ENCODE measurements around the gene ETFA. TPM values are rescaled to one million over a fixed set of nuclear protein-coding genes. Genes with fewer than 3 reads are reported as not detected.
"Not testable (repeated sequence)": the region's sequence is repeated elsewhere in the genome, so short reads cannot be mapped to it uniquely, and the experiment has no call there.

ETFA gene
- total RNA-seq, 1 donor from 2014 or later: 144 TPM

GRCh38 chr15:76296849-76297248, 14.4 kb downstream of the ETFA start:
- DNase-seq: no peak
- intact Hi-C loops (cut with micrococcal nuclease): no loop called here
- Mint-ChIP-seq H3K36me3 (ENCODE audit: low read depth) (peaks cover 8% of the 10 kb centered on the region), H3K27me3 (no peaks in the 10 kb centered on the region), H3K4me1 (peaks cover 11% of the 10 kb centered on the region), H3K4me3 (no peak overlapping the region), H3K27ac (no peak overlapping the region), H3K9me3 (no peaks in the 10 kb centered on the region)

DNA sequence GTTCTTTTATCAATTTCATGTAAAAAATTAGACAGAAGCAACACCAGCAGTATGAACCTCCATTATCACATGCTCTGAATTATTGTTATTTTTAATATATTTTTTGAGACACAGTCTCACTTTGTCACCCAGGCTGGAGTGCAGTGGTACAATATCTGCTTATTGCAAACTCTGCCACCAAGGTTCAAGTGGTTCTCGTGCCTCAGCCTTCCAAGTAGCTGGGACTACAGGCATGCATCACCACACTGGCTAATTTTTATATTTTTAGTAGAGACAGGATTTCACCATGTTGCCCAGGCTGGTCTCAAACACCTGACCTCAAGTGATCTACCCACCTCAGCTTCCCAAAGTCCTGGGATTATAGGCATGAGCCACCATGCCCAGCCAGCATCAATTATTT, 16.8 kb downstream of the ETFA start:
- DNase-seq; H3K27ac Mint-ChIP-seq; H3K4me3 Mint-ChIP-seq; intact Hi-C loops (cut with micrococcal nuclease); H3K27me3 Mint-ChIP-seq; H3K9me3 Mint-ChIP-seq: not testable (repeated sequence)
- Mint-ChIP-seq H3K4me1 (peaks cover 14% of the 10 kb centered on the region), H3K36me3 (ENCODE audit: low read depth) (peaks cover 14% of the 10 kb centered on the region)

GRCh38 chr15:76293361-76293760, 17.9 kb downstream of the ETFA start:
- H3K4me3 Mint-ChIP-seq: no peak overlapping the region
- H3K9me3 Mint-ChIP-seq: no peaks in the 10 kb centered on the region
- intact Hi-C loops (cut with micrococcal nuclease): loop anchor here (2.0 kb wide), 1 partner anchor 43 kb away; the partner anchor contains the start of gene ISL2
- peak overlapping the region; percentile 35 for H3K27ac Mint-ChIP-seq
- H3K4me1 Mint-ChIP-seq: peaks cover 11% of the 10 kb centered on the region
- DNase-seq: no peak
- peaks cover 14% of the 10 kb centered on the region for H3K36me3 Mint-ChIP-seq (ENCODE audit: low read depth)
- no peaks in the 10 kb centered on the region for H3K27me3 Mint-ChIP-seq

GRCh38 chr15:76289582-76289981, 21.7 kb downstream of the ETFA start:
- Mint-ChIP-seq H3K9me3 (no peaks in the 10 kb centered on the region), H3K27ac (no peak overlapping the region), H3K27me3 (no peaks in the 10 kb centered on the region), H3K36me3 (ENCODE audit: low read depth) (peaks cover 30% of the 10 kb centered on the region), H3K4me1 (peaks cover 21% of the 10 kb centered on the region), H3K4me3 (no peak overlapping the region)
- intact Hi-C loops (cut with micrococcal nuclease): loop anchor here (10.0 kb wide), 2 partner anchors 55 to 95 kb away; no protein-coding TSS in a partner anchor
- no peak for DNase-seq

GRCh38 chr15:76286271-76286879, 24.9 kb downstream of the ETFA start:
- intact Hi-C loops (cut with micrococcal nuclease): loop anchor here (2.0 to 10.0 kb wide), 3 partner anchors 24 to 92 kb away; partner anchors contain the start of gene ETFA
- H3K4me1 Mint-ChIP-seq: peaks cover 17% of the 10 kb centered on the region
- peak overlapping the region; percentile 81 for H3K4me3 Mint-ChIP-seq
- H3K36me3 Mint-ChIP-seq (ENCODE audit: low read depth): peaks cover 36% of the 10 kb centered on the region
- peak overlapping the region; percentile 83 for H3K27ac Mint-ChIP-seq
- H3K27me3 Mint-ChIP-seq: no peaks in the 10 kb centered on the region
- H3K9me3 Mint-ChIP-seq: no peaks in the 10 kb centered on the region
- DNase-seq: peak; percentile 79

DNA sequence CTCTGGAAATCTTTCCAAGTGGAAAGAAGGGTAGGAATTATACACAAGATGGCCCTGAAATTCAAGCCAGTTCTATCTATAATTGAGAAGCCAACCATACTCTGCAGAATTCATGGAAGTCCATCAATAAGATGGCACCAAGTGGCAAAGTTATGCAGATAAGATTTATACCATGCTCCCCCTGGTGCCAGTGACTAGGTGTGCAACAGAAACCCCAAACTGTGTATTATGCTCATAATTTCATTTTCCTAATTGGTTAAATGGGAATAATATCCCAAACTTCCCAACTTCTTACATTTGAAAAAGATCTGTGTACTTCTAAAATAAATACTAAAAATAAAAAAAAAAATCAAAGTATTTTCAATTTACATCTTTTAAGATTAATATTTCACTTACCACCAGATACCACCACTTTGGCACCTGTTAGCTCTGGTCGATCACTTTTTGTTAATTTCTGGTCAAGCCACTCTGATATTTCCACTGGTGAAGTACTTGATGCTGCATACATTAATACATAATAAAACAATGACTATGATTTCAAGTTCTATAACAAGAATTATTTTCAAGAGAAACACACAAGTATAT, 25.9 kb downstream of the ETFA start:
- no peaks in the 10 kb centered on the region for H3K27me3 Mint-ChIP-seq
- H3K9me3 Mint-ChIP-seq: no peaks in the 10 kb centered on the region
- intact Hi-C loops (cut with micrococcal nuclease): loop anchor here (10.0 kb wide), 2 partner anchors 51 to 91 kb away; no protein-coding TSS in a partner anchor
- H3K4me3 Mint-ChIP-seq: no peak overlapping the region
- no peak overlapping the region for H3K27ac Mint-ChIP-seq
- no peak for DNase-seq
- peaks cover 39% of the 10 kb centered on the region for H3K36me3 Mint-ChIP-seq (ENCODE audit: low read depth)
- peaks cover 17% of the 10 kb centered on the region for H3K4me1 Mint-ChIP-seq

DNA sequence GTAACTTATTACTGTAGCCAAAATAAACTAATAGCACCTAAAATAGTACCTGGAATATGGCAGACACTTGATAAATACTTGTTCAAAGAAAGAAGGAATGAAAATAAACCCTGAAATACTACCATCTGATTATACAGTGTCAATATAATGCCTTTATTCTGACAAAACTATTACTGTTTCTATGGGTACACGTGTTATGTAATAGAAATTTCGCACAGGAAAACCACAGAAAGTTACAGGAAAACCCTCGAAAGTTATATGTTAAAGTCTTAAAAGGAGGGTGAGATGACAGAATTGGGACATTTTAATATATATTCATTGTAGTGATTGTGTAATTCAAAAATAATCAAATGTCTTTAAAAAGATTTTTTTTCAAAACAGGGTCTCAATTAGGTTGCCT, 28.8 kb downstream of the ETFA start:
- Mint-ChIP-seq H3K4me1 (peaks cover 17% of the 10 kb centered on the region), H3K9me3 (no peaks in the 10 kb centered on the region), H3K4me3 (no peak overlapping the region), H3K36me3 (ENCODE audit: low read depth) (peaks cover 58% of the 10 kb centered on the region), H3K27me3 (no peaks in the 10 kb centered on the region), H3K27ac (no peak overlapping the region)
- intact Hi-C loops (cut with micrococcal nuclease): loop anchor here (10.0 kb wide), 2 partner anchors 48 to 88 kb away; no protein-coding TSS in a partner anchor
- no peak for DNase-seq

DNA sequence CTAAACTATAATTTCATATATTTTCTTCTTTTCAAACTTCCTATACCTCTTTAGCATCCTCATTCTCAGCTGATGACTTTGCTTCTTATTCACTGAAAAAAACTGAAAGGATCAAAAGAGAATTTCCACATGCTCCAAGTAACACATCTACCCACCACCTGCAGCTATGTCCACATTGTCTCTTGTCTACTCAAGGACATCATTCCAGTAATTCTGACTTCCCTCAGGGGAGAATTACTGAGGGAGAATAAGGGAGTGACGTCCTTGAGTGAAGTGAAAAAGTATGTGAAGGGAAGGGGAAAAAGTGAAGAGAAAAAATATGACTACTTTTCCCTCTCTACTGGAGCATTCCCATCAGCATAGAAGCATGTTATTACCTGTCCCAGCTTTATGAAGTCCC, 32.6 kb downstream of the ETFA start:
- H3K27me3 Mint-ChIP-seq: no peaks in the 10 kb centered on the region
- peaks cover 5% of the 10 kb centered on the region for H3K4me1 Mint-ChIP-seq
- intact Hi-C loops (cut with micrococcal nuclease): no loop called here
- no peaks in the 10 kb centered on the region for H3K9me3 Mint-ChIP-seq
- no peak for DNase-seq
- peaks cover 60% of the 10 kb centered on the region for H3K36me3 Mint-ChIP-seq (ENCODE audit: low read depth)
- no peak overlapping the region for H3K4me3 Mint-ChIP-seq
- H3K27ac Mint-ChIP-seq: no peak overlapping the region

- no peaks in the 10 kb centered on the region for H3K27me3 Mint-ChIP-seq
- no peak for DNase-seq
- no peak overlapping the region for H3K4me3 Mint-ChIP-seq
- H3K27ac Mint-ChIP-seq: no peak overlapping the region
- H3K36me3 Mint-ChIP-seq (ENCODE audit: low read depth): peaks cover 58% of the 10 kb centered on the region
- intact Hi-C loops (cut with micrococcal nuclease): no loop called here
- no peaks in the 10 kb centered on the region for H3K4me1 Mint-ChIP-seq
- H3K9me3 Mint-ChIP-seq: no peaks in the 10 kb centered on the region
Measured at GRCh38 chr15:76274821-76275220, 36.4 kb downstream of the ETFA start.

DNA sequence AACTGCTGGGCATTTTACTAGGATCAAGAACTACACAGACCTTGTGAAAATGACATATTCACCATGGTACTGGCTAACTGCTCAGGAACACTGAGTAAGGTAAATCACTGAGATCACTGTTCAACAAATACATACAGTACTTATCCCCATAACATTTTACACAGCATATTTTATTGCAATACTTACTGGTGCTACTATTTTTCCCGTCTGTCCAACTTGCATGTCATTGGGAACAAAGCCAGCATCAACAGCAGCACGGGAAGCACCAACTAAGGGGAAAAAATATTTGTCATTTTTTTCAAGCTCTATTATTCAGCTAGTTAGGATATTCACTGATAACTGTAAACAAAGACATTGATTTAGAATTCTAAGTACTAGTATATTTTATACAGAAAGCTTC, 37.0 kb downstream of the ETFA start:
- H3K27me3 Mint-ChIP-seq: no peaks in the 10 kb centered on the region
- DNase-seq: no peak
- intact Hi-C loops (cut with micrococcal nuclease): no loop called here
- H3K9me3 Mint-ChIP-seq: peaks cover 4% of the 10 kb centered on the region
- no peak overlapping the region for H3K27ac Mint-ChIP-seq
- peaks cover 61% of the 10 kb centered on the region for H3K36me3 Mint-ChIP-seq (ENCODE audit: low read depth)
- no peaks in the 10 kb centered on the region for H3K4me1 Mint-ChIP-seq
- H3K4me3 Mint-ChIP-seq: no peak overlapping the region

- H3K27ac Mint-ChIP-seq: no peak overlapping the region
- intact Hi-C loops (cut with micrococcal nuclease): no loop called here
- H3K9me3 Mint-ChIP-seq: peaks cover 5% of the 10 kb centered on the region
- no peak for DNase-seq
- no peaks in the 10 kb centered on the region for H3K4me1 Mint-ChIP-seq
- no peaks in the 10 kb centered on the region for H3K27me3 Mint-ChIP-seq
- peaks cover 63% of the 10 kb centered on the region for H3K36me3 Mint-ChIP-seq (ENCODE audit: low read depth)
- H3K4me3 Mint-ChIP-seq: no peak overlapping the region
Measured at GRCh38 chr15:76270876-76271275, 40.4 kb downstream of the ETFA start.

DNA sequence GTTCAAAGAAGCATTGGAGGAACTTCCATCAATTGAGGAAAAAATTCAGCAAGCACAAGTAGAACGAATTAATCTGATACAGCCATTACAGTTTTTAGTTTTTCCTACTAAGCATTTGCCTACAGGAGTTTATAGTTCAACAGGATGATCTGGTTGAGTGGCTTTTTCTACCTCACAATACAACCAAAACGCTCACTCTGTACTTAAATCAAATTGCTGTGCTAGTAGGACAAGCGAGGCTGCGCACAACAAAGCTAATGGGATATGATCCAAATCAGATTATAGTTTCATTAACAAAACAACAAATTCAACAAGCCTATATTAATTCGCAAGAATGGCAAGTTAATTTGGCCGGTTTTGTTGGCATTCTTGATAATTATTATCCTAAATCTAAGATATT, 44.2 kb downstream of the ETFA start:
- Mint-ChIP-seq H3K4me3 (no peak overlapping the region), H3K27ac (no peak overlapping the region), H3K36me3 (ENCODE audit: low read depth) (peaks cover 84% of the 10 kb centered on the region), H3K9me3 (peaks cover 30% of the 10 kb centered on the region), H3K27me3 (no peaks in the 10 kb centered on the region), H3K4me1 (peaks cover 4% of the 10 kb centered on the region)
- no peak for DNase-seq
- intact Hi-C loops (cut with micrococcal nuclease): no loop called here

- H3K36me3 Mint-ChIP-seq (ENCODE audit: low read depth): peaks cover 83% of the 10 kb centered on the region
- H3K4me3 Mint-ChIP-seq; H3K27me3 Mint-ChIP-seq; H3K27ac Mint-ChIP-seq; H3K4me1 Mint-ChIP-seq; intact Hi-C loops (cut with micrococcal nuclease); DNase-seq: not testable (repeated sequence)
- H3K9me3 Mint-ChIP-seq: peaks cover 30% of the 10 kb centered on the region
Measured at GRCh38 chr15:76265769-76266168, 45.5 kb downstream of the ETFA start.

GRCh38 chr15:76260246-76260938, 50.9 kb downstream of the ETFA start:
- no peak for DNase-seq
- Mint-ChIP-seq H3K36me3 (ENCODE audit: low read depth) (peaks cover 63% of the 10 kb centered on the region), H3K27me3 (no peaks in the 10 kb centered on the region), H3K9me3 (peaks cover 21% of the 10 kb centered on the region), H3K4me3 (no peak overlapping the region), H3K27ac (no peak overlapping the region), H3K4me1 (peaks cover 4% of the 10 kb centered on the region)
- intact Hi-C loops (cut with micrococcal nuclease): no loop called here

Measured in activated CD4-positive, alpha-beta T cell treated with anti-CD3 and anti-CD28 coated beads, Interleukin-2, amount 10 ng/mL, durations not matched to agents 24 days and 14 days (primary cell).